RWPE2 (cell line): ENCODE results near the gene ADORA1.

Experiments
- ATAC-seq: fragments of 200-7000 bp; cut with Tn5 transposase; 3 replicates; pipeline ENCODE4 v1.9.1; 2021; ENCODE audit warnings: low read depth
- DNase-seq: peaks from one replicate; pipeline ENCODE4 v3.0.0-alpha.2; 2020; ENCODE audit warnings: low spot score
- H3K27ac ChIP-seq: fragments of 450-650 bp; 2 replicates; pipeline ENCODE4 v1.5.1; 2017; ENCODE audit warnings: mild to moderate bottlenecking; ENCODE audit not compliant: poor library complexity, severe bottlenecking
- H3K27me3 ChIP-seq: fragments of 250-450 bp; sonication (Bioruptor Pico); 2 replicates; pipeline ENCODE4 v1.5.1; 2021; ENCODE audit warnings: mild to moderate bottlenecking, moderate library complexity; ENCODE audit not compliant: insufficient read depth, poor library complexity, severe bottlenecking
- H3K36me3 ChIP-seq: fragments of 250-450 bp; sonication (Bioruptor Pico); 2 replicates; pipeline ENCODE4 v1.5.1; 2020; ENCODE audit warnings: low read depth, mild to moderate bottlenecking, moderate library complexity
- H3K4me1 ChIP-seq: fragments of 250-450 bp; sonication (Bioruptor Pico); 2 replicates; pipeline ENCODE4 v1.5.1; 2021; ENCODE audit warnings: mild to moderate bottlenecking, moderate library complexity; ENCODE audit not compliant: insufficient read depth, poor library complexity, severe bottlenecking
- H3K4me3 ChIP-seq: fragments of 250-450 bp; sonication (Bioruptor Pico); 2 replicates; pipeline ENCODE4 v1.5.1; 2021; ENCODE audit warnings: mild to moderate bottlenecking, moderate library complexity; ENCODE audit not compliant: severe bottlenecking
- H3K9me3 ChIP-seq: fragments of 250-450 bp; sonication (Bioruptor Pico); 2 replicates; pipeline ENCODE4 v1.5.1; 2021; ENCODE audit warnings: mild to moderate bottlenecking, moderate library complexity; ENCODE audit not compliant: severe bottlenecking
- CTCF ChIP-seq: fragments of 450-650 bp; IDR thresholded peaks from one replicate; pipeline ENCODE4 v1.5.1; 2017; ENCODE audit warnings: mild to moderate bottlenecking, moderate library complexity; ENCODE audit not compliant: poor library complexity, severe bottlenecking

The ADORA1 gene

GRCh38 chr1:203176273-203177035 is 48.9 kb downstream of the ADORA1 start:
- DNase-seq: no peak
- Histone ChIP-seq H3K4me3 (no peak overlapping the region), H3K4me1 (no peaks in the 10 kb centered on the region), H3K27me3 (no peaks in the 10 kb centered on the region), H3K36me3 (no peaks in the 10 kb centered on the region), H3K9me3 (no peaks in the 10 kb centered on the region), H3K27ac (no peak overlapping the region)
- TF ChIP-seq CTCF: no peak
- no peak for ATAC-seq

- no peak for ATAC-seq
- TF ChIP-seq CTCF: no peak
- no peaks in the 10 kb centered on the region for H3K9me3 ChIP-seq
- H3K4me1 ChIP-seq: no peaks in the 10 kb centered on the region
- no peak for DNase-seq
- no peak overlapping the region for H3K4me3 ChIP-seq
- H3K36me3 ChIP-seq: no peaks in the 10 kb centered on the region
- no peaks in the 10 kb centered on the region for H3K27me3 ChIP-seq
- H3K27ac ChIP-seq: no peak overlapping the region
These were observed 49.5 kb downstream of the ADORA1 start for GRCh38 chr1:203177036-203177405.

GRCh38 chr1:203177470-203178039 is 50.0 kb downstream of the ADORA1 start:
- no peaks in the 10 kb centered on the region for H3K27me3 ChIP-seq
- H3K4me1 ChIP-seq: no peaks in the 10 kb centered on the region
- H3K27ac ChIP-seq: no peak overlapping the region
- peak; percentile 54; the same call in 2 of the 3 replicates for ATAC-seq
- TF ChIP-seq CTCF: no peak
- no peak overlapping the region for H3K4me3 ChIP-seq
- no peak for DNase-seq
- H3K9me3 ChIP-seq: no peaks in the 10 kb centered on the region
- no peaks in the 10 kb centered on the region for H3K36me3 ChIP-seq

GRCh38 chr1:203178083-203178482 is 50.6 kb downstream of the ADORA1 start:
- H3K27ac ChIP-seq: no peak overlapping the region

More at GRCh38 chr1:203178083-203178482, 50.6 kb downstream of the ADORA1 start:
- TF ChIP-seq CTCF: no peak
- no peak for DNase-seq
- no peaks in the 10 kb centered on the region for H3K4me1 ChIP-seq
- H3K36me3 ChIP-seq: no peaks in the 10 kb centered on the region
- ATAC-seq: no peak
- H3K9me3 ChIP-seq: no peaks in the 10 kb centered on the region
- no peaks in the 10 kb centered on the region for H3K27me3 ChIP-seq
- no peak overlapping the region for H3K4me3 ChIP-seq
